Dermis blood vessel endothelial cell (primary cell): ENCODE results near the gene CADM1. TPM values are rescaled to one million over a fixed set of nuclear protein-coding genes. Genes with fewer than 3 reads are reported as not detected.
A peak's percentile ranks its signal among the peaks of the same experiment; 100 is the strongest.

Source experiments
- DNase-seq: peaks from one replicate; pipeline ENCODE4 v3.0.0; 2010
- total RNA-seq: library from RNA; depleted of rRNA; stranded (reverse); fragments of >200 nt; gene quantifications from 2 replicates; pipeline ENCODE4 v1.2.3, GENCODE V29; 2014

The CADM1 gene
- total RNA-seq, 1 donor from 2014 or later, result 2.2 TPM

GRCh38 chr11:115237578-115237977 is 266.6 kb downstream of the CADM1 start:
- DNase-seq, result no peak

GRCh38 chr11:115234794-115235193 is 269.4 kb downstream of the CADM1 start:
- DNase-seq, result no peak

- no peak for DNase-seq
These were observed 277.7 kb downstream of the CADM1 start for GRCh38 chr11:115226556-115226955.

GRCh38 chr11:115224551-115224950 is 279.7 kb downstream of the CADM1 start:
- no peak for DNase-seq

GRCh38 chr11:115222863-115223530 is 281.2 kb downstream of the CADM1 start:
- DNase-seq, result no peak

- peak; percentile 30 for DNase-seq
These were observed 281.9 kb downstream of the CADM1 start for GRCh38 chr11:115222218-115222862.

- no peak for DNase-seq
These were observed 282.6 kb downstream of the CADM1 start for GRCh38 chr11:115221461-115222069.

GRCh38 chr11:115220911-115221310 is 283.3 kb downstream of the CADM1 start:
- DNase-seq, result no peak

- no peak for DNase-seq
These were observed 283.8 kb downstream of the CADM1 start for GRCh38 chr11:115220423-115220822.

GRCh38 chr11:115219376-115219775 is 284.8 kb downstream of the CADM1 start:
- no peak for DNase-seq

- DNase-seq, result no peak
These were observed 286.4 kb downstream of the CADM1 start for GRCh38 chr11:115217726-115218311.

GRCh38 chr11:115215694-115216617 is 288.3 kb downstream of the CADM1 start:
- DNase-seq, result no peak

- DNase-seq, result no peak
These were observed 289.5 kb downstream of the CADM1 start for GRCh38 chr11:115214644-115215234.

GRCh38 chr11:115213007-115213406 is 291.2 kb downstream of the CADM1 start:
- no peak for DNase-seq

- no peak for DNase-seq
These were observed 295.4 kb downstream of the CADM1 start for GRCh38 chr11:115208808-115209259.

- no peak for DNase-seq
These were observed 296.3 kb downstream of the CADM1 start for GRCh38 chr11:115207916-115208315.

- DNase-seq, result no peak
These were observed 297.0 kb downstream of the CADM1 start for GRCh38 chr11:115207166-115207591.

- DNase-seq, result no peak
These were observed 297.7 kb downstream of the CADM1 start for GRCh38 chr11:115206365-115207022.

- no peak for DNase-seq
These were observed 301.2 kb downstream of the CADM1 start for GRCh38 chr11:115202900-115203552.

GRCh38 chr11:115202074-115202473 is 302.1 kb downstream of the CADM1 start:
- DNase-seq, result no peak
